GM12878 (cell line): ENCODE results near the gene LAMA4. TPM values are rescaled to one million over a fixed set of nuclear protein-coding genes. Genes with fewer than 3 reads are reported as not detected.

Source experiments
- ATAC-seq: fragments of 200-7000 bp; cut with Tn5 transposase; 3 replicates; pipeline ENCODE4 v1.9.1; 2020; ENCODE audit warnings: mild to moderate bottlenecking, moderate library complexity
- BruUV-seq: library from RNA; stranded (reverse); fragments of 400-500 nt; replicated peaks from 2 replicates; lab custom pipeline; 2021; lab: Mats Ljungman, UMichigan
- CTCF ChIA-PET: fragments of 300-600 bp; sonication (Branson Sonifier 250); formaldehyde crosslinking; extraction: SDS; loops from one replicate; lab custom pipeline; 2021; ENCODE audit warnings: inconsistent platforms; lab: Yijun Ruan, JAX
- POLR2A ChIA-PET: fragments of 350-600 bp; formaldehyde crosslinking; extraction: SDS; loops from one replicate; lab custom pipeline; 2021; ENCODE audit warnings: inconsistent platforms; lab: Charles Lee
- RAD21 ChIA-PET: fragments of 300-600 bp; sonication (Branson Sonifier 250); formaldehyde crosslinking; loops from one replicate; lab custom pipeline; 2023; ENCODE audit warnings: antibody characterized with exemption; ENCODE audit not compliant: unreplicated experiment; lab: Charles Lee
- SMC1A ChIA-PET: fragments of 300-600 bp; sonication (Branson Sonifier 250); formaldehyde crosslinking; loops from one replicate; lab custom pipeline; 2023; ENCODE audit not compliant: unreplicated experiment, uncharacterized antibody; lab: Charles Lee
- DNase-seq: peaks from one replicate; pipeline ENCODE4 v3.0.0-alpha.2; 2011; ENCODE audit warnings: low read depth, low spot score
- FAIRE-seq: peaks from 3 replicates; lab custom pipeline; 2011; peaks lifted over from hg19 to GRCh38; lab: Jason Lieb, UNC
- H2AFZ ChIP-seq: 2 replicates; pipeline ENCODE4 v1.6.0; 2011; ENCODE audit warnings: low read depth, low read length, control low read depth; ENCODE audit not compliant: control insufficient read depth
- H3K27ac ChIP-seq: 2 replicates; pipeline ENCODE4 v1.5.1; 2011; ENCODE audit warnings: control low read depth; ENCODE audit not compliant: control insufficient read depth, insufficient read depth
- H3K27me3 ChIP-seq, 2 experiments: replicated peaks in 1 of 2; 2 replicates each; pipeline versions ENCODE4 v1.6.0 to v1.6.1; 2011; ENCODE audit warnings: low read length in 1 of 2; ENCODE audit not compliant: control insufficient read depth in 2 of 2, insufficient read depth in 2 of 2
- H3K36me3 ChIP-seq, 2 experiments: 2 replicates each; pipeline ENCODE4 v1.5.1; 2011; ENCODE audit warnings: low read length in 1 of 2; ENCODE audit not compliant: control insufficient read depth in 2 of 2, insufficient read depth in 2 of 2
- H3K4me1 ChIP-seq: 2 replicates; pipeline ENCODE4 v1.6.1; 2011; ENCODE audit warnings: mild to moderate bottlenecking, low read length, moderate library complexity, mixed read lengths; ENCODE audit not compliant: control insufficient read depth, insufficient read depth
- H3K4me2 ChIP-seq: 2 replicates; pipeline ENCODE4 v1.6.0; 2011; ENCODE audit warnings: control low read depth; ENCODE audit not compliant: control insufficient read depth, insufficient read depth
- H3K4me3 ChIP-seq: fragments of 200-600 bp; sonication (generic); 2 replicates; pipeline ENCODE4 v1.5.1; 2016
- H3K79me2 ChIP-seq: 2 replicates; pipeline ENCODE4 v1.6.0; 2011; ENCODE audit warnings: low read length; ENCODE audit not compliant: control insufficient read depth, insufficient read depth
- H3K9ac ChIP-seq: 2 replicates; pipeline ENCODE4 v1.8.0; 2011; ENCODE audit warnings: low read length, control low read depth, mixed read lengths; ENCODE audit not compliant: control insufficient read depth, insufficient read depth
- H3K9me3 ChIP-seq: replicated peaks from 3 replicates; pipeline ENCODE4 v1.5.1; 2011; ENCODE audit warnings: mild to moderate bottlenecking, low read length; ENCODE audit not compliant: control insufficient read depth, insufficient read depth
- H4K20me1 ChIP-seq: 2 replicates; pipeline ENCODE4 v1.6.0; 2011; ENCODE audit not compliant: control insufficient read depth, insufficient read depth
- BCLAF1 ChIP-seq: fragments of 450-650 bp; IDR thresholded peaks from 2 replicates; pipeline ENCODE4 v1.6.1; 2017; ENCODE audit warnings: antibody characterized with exemption, mild to moderate bottlenecking, moderate library complexity
- E2F4 ChIP-seq: IDR thresholded peaks from 2 replicates; pipeline ENCODE4 v1.6.1; 2012; ENCODE audit warnings: low read depth, low read length, improper control_type of control experiment
- IKZF1 ChIP-seq: fragments of 450-650 bp; conservative IDR thresholded peaks from 2 replicates; pipeline ENCODE4 v1.6.1; 2017; ENCODE audit warnings: antibody characterized with exemption, mild to moderate bottlenecking
- IRF5 ChIP-seq: fragments of 450-650 bp; IDR thresholded peaks from 2 replicates; pipeline ENCODE4 v1.6.1; 2017; ENCODE audit warnings: borderline replicate concordance
- LARP7 ChIP-seq: fragments of 450-650 bp; IDR thresholded peaks from 2 replicates; pipeline ENCODE4 v1.6.1; 2017; ENCODE audit warnings: mild to moderate bottlenecking
- MEF2B ChIP-seq: fragments of 450-650 bp; IDR thresholded peaks from 2 replicates; pipeline ENCODE4 v1.6.1; 2018; ENCODE audit warnings: mild to moderate bottlenecking, moderate library complexity; ENCODE audit not compliant: partially characterized antibody, poor library complexity, severe bottlenecking
- MTA3 ChIP-seq: IDR thresholded peaks from 2 replicates; pipeline ENCODE4 v1.6.1; 2012; ENCODE audit warnings: low read length, inconsistent platforms, borderline replicate concordance
- NR2C2 ChIP-seq: IDR thresholded peaks from 2 replicates; pipeline ENCODE4 v1.6.1; 2011; ENCODE audit warnings: borderline replicate concordance, low read depth; ENCODE audit not compliant: control insufficient read depth, insufficient read length
- PBX3 ChIP-seq: IDR thresholded peaks from 2 replicates; pipeline ENCODE4 v1.6.1; 2011; ENCODE audit warnings: mild to moderate bottlenecking, low read depth, low read length, moderate library complexity; ENCODE audit not compliant: insufficient replicate concordance
- RAD21 ChIP-seq: IDR thresholded peaks from 2 replicates; pipeline ENCODE4 v1.6.1; 2011; ENCODE audit warnings: mild to moderate bottlenecking, low read depth, low read length, moderate library complexity; ENCODE audit not compliant: insufficient read depth
- RUNX3 ChIP-seq: IDR thresholded peaks from 2 replicates; pipeline ENCODE4 v1.6.1; 2012; ENCODE audit warnings: low read length, inconsistent platforms
- SPI1 ChIP-seq: IDR thresholded peaks from 2 replicates; pipeline ENCODE4 v1.6.1; 2011; ENCODE audit warnings: low read depth, mild to moderate bottlenecking, low read length, moderate library complexity, borderline replicate concordance; ENCODE audit not compliant: insufficient read depth
- SREBF1 ChIP-seq: IDR thresholded peaks from 2 replicates; pipeline ENCODE4 v1.6.1; 2012; ENCODE audit warnings: mild to moderate bottlenecking, low read length
- SRF ChIP-seq, 2 experiments: IDR thresholded peaks; 2 replicates each; pipeline ENCODE4 v1.6.1; 2011; ENCODE audit warnings: low read depth in 2 of 2, low read length in 2 of 2, mild to moderate bottlenecking in 1 of 2, moderate library complexity in 1 of 2
- STAT1 ChIP-seq: fragments of 450-650 bp; conservative IDR thresholded peaks from 2 replicates; pipeline ENCODE4 v1.6.1; 2014; ENCODE audit warnings: antibody characterized with exemption, mild to moderate bottlenecking
- SUZ12 ChIP-seq: fragments of 200-600 bp; sonication (generic); IDR thresholded peaks from one replicate; pipeline ENCODE4 v1.6.1; 2018; ENCODE audit warnings: antibody characterized with exemption, mild to moderate bottlenecking; ENCODE audit not compliant: unreplicated experiment
- WGBS: methylation state at CpG from one replicate; pipeline ENCODE4 v1.1.6; 2016; ENCODE audit warnings: low lambda C conversion rate; ENCODE audit not compliant: insufficient replicate concordance, insufficient coverage; ENCODE audit errors: missing lambda C conversion rate; 5-methylcytosine and 5-hydroxymethylcytosine counted together
- in situ Hi-C: fragments of 300-500 bp; cut with MboI; formaldehyde crosslinking; loops from 9 replicates; pipeline ENCODE4 v1.14.3; 2018; ENCODE audit warnings: mixed read lengths
- intact Hi-C: fragments of 100-400 bp; cut with micrococcal nuclease; formaldehyde crosslinking; loops from one replicate; pipeline ENCODE4 v1.14.2; 2022; ENCODE audit not compliant: unreplicated experiment
- polyA plus RNA-seq, 11 experiments: library from polyadenylated mRNA; depleted of rRNA in 4 of 11; unstranded in 6 of 11; stranded (reverse) in 5 of 11; fragments of >200 nt; fragmentation: Nextera tagmentation in 4 of 11; fragmentation: Illumina TruSeq in 1 of 11; extraction: Ambion mirVana in 4 of 11; extraction: Trizol in 1 of 11; gene quantifications; 1 replicate in 1 of 11; 2 replicates in 10 of 11; pipeline versions ENCODE4 v1.2.1 to v1.2.3, GENCODE V29; 2011 to 2016; ENCODE audit warnings: inconsistent platforms in 2 of 11, missing spikeins in 2 of 11, low read depth in 1 of 11
- total RNA-seq, 4 experiments: library from RNA; depleted of rRNA in 3 of 4; stranded (reverse); fragments of >200 nt in 3 of 4; fragmentation: Illumina TruSeq in 1 of 4; extraction: Trizol in 1 of 4; gene quantifications; 2 replicates each; pipeline versions ENCODE4 v1.2.1 to v1.2.3, GENCODE V29; 2013 to 2021

The LAMA4 gene
- total and polyA plus RNA-seq, 10 of the 15 experiments (the other 5 are each of a cell fraction or from before 2014, with no cell fraction given), result 0.11 to 0.21 (median 0.14) TPM; not detected in 7

- TF ChIP-seq IRF5 (no peak), IKZF1 (no peak), RUNX3 (no peak), MEF2B (no peak), SPI1 (no peak), RAD21 (peak; percentile 22; the same call in 1 of the 2 replicates), SUZ12 (no peak), MTA3 (no peak), STAT1 (no peak), SREBF1 (no peak)
Measured at GRCh38 chr6:112086744-112087135, 167.6 kb downstream of the LAMA4 start (continued).

GRCh38 chr6:112085286-112086065 lies 168.9 kb downstream of the LAMA4 start:
- 91% methylated on average over 8 of the region's 8 CpGs for WGBS
- intact Hi-C loops (no loop called here), in situ Hi-C loops (no loop called here)
- H3K27ac ChIP-seq, result no peak overlapping the region
- ChIA-PET POLR2A (no interaction called here), RAD21 (interaction anchor here (1.9 to 2.5 kb wide), 2 partner anchors 75 to 78 kb away, joined by 4 to 16 read pairs; no protein-coding TSS in a partner anchor), SMC1A (interaction anchor here (0.6 to 3.0 kb wide), 5 partner anchors 11 to 826 kb away, joined by 3 to 12 read pairs (median 8); a partner anchor contains a TSS), CTCF (interaction anchor here (0.7 to 4.3 kb wide), 4 partner anchors 13 to 93 kb away, joined by 3 to 33 read pairs (median 14); no protein-coding TSS in a partner anchor)
- no peak overlapping the region for H2AFZ ChIP-seq
- H4K20me1 ChIP-seq, result no peaks in the 10 kb centered on the region
- no peaks in the 10 kb centered on the region for H3K79me2 ChIP-seq
- DNase-seq (no peak), ATAC-seq (no peak), FAIRE-seq (no peak)
- no peaks in the 10 kb centered on the region for H3K4me1 ChIP-seq
- H3K27me3 ChIP-seq, result no peaks in the 10 kb centered on the region
- no peak overlapping the region for H3K4me3 ChIP-seq
- no peaks in the 10 kb centered on the region for H3K36me3 ChIP-seq
- H3K4me2 ChIP-seq, result no peak overlapping the region
- H3K9ac ChIP-seq, result no peak overlapping the region
- no peaks in the 10 kb centered on the region for H3K9me3 ChIP-seq
- no TSS peak for BruUV-seq
- TF ChIP-seq BCLAF1 (no peak), LARP7 (no peak), SRF (IDR thresholded peaks at IDR 0.05; ENCODE audit: low read depth in 2 of 2, low read length in 2 of 2) (no peak), NR2C2 (no peak), E2F4 (no peak), PBX3 (no peak)
